HEK293 (cell line): Measurements from ENCODE around the gene SRPRB.

Experiments used
- CTCF ChIA-PET: fragments of 350-600 bp; formaldehyde crosslinking; extraction: SDS; loops from one replicate; lab custom pipeline; 2021; ENCODE audit warnings: antibody characterized with exemption; lab: Yijun Ruan, JAX
- POLR2A ChIA-PET: fragments of 300-600 bp; formaldehyde crosslinking; extraction: SDS; loops from one replicate; lab custom pipeline; 2020; ENCODE audit warnings: antibody characterized with exemption, inconsistent platforms; lab: Yijun Ruan, JAX
- H3K27ac ChIP-seq: fragments of 200-500 bp; sonication (Bioruptor generic); 2 replicates; pipeline ENCODE4 v1.5.1; 2014; ENCODE audit warnings: low read depth, low read length, control low read depth, inconsistent platforms; ENCODE audit errors: extremely low read depth
- H3K36me3 ChIP-seq, 2 experiments: fragments of 200-500 bp in 1 of 2; sonication (Bioruptor generic) in 1 of 2; 1 replicate in 1 of 2; 2 replicates in 1 of 2; pipeline ENCODE4 v1.5.1; 2014 to 2017; ENCODE audit warnings: inconsistent platforms in 2 of 2, low read length in 2 of 2; ENCODE audit not compliant: control insufficient read depth in 2 of 2, insufficient read depth in 1 of 2
- H3K4me1 ChIP-seq: fragments of 200-500 bp; sonication (Bioruptor generic); 2 replicates; pipeline ENCODE4 v1.5.1; 2014; ENCODE audit warnings: mild to moderate bottlenecking, low read length, inconsistent platforms; ENCODE audit not compliant: control insufficient read depth, insufficient read depth
- H3K4me3 ChIP-seq: 2 replicates; pipeline ENCODE4 v1.5.1; 2011; ENCODE audit warnings: low read depth, mild to moderate bottlenecking, control low read depth, low read length, moderate library complexity
- H3K9me3 ChIP-seq: fragments of 200-500 bp; sonication (Bioruptor generic); 2 replicates; pipeline ENCODE4 v1.5.1; 2014; ENCODE audit warnings: low read depth, low read length, inconsistent platforms; ENCODE audit not compliant: control insufficient read depth, insufficient read depth
- BCL11B ChIP-seq: fragments of 450-650 bp; formaldehyde crosslinking; IDR thresholded peaks from 2 replicates; pipeline ENCODE4 v1.5.1; 2016; ENCODE audit warnings: low read depth, missing biosample characterization, missing genetic modification characterization
- GFI1B ChIP-seq: fragments of 450-650 bp; formaldehyde crosslinking; IDR thresholded peaks from 2 replicates; pipeline ENCODE4 v1.5.1; 2016; ENCODE audit warnings: missing biosample characterization, missing genetic modification characterization
- KLF8 ChIP-seq: fragments of 450-650 bp; formaldehyde crosslinking; IDR thresholded peaks from 2 replicates; pipeline ENCODE4 v1.5.1; 2016; ENCODE audit warnings: missing biosample characterization, missing genetic modification characterization
- OVOL3 ChIP-seq: fragments of 450-650 bp; formaldehyde crosslinking; IDR thresholded peaks from 2 replicates; pipeline ENCODE4 v1.5.1; 2016; ENCODE audit warnings: missing biosample characterization, missing genetic modification characterization
- SCRT1 ChIP-seq: fragments of 450-650 bp; formaldehyde crosslinking; IDR thresholded peaks from 2 replicates; pipeline ENCODE4 v1.5.1; 2016; ENCODE audit warnings: missing biosample characterization, missing genetic modification characterization, borderline replicate concordance
- YY2 ChIP-seq: fragments of 450-650 bp; formaldehyde crosslinking; IDR thresholded peaks from 2 replicates; pipeline ENCODE4 v1.5.1; 2016; ENCODE audit warnings: missing biosample characterization, missing genetic modification characterization
- ZBTB17 ChIP-seq: fragments of 450-650 bp; formaldehyde crosslinking; IDR thresholded peaks from 2 replicates; pipeline ENCODE4 v1.5.1; 2016; ENCODE audit warnings: missing biosample characterization, missing genetic modification characterization
- ZBTB20 ChIP-seq: fragments of 450-650 bp; formaldehyde crosslinking; IDR thresholded peaks from 2 replicates; pipeline ENCODE4 v1.5.1; 2016; ENCODE audit warnings: missing biosample characterization, missing genetic modification characterization
- ZBTB6 ChIP-seq: fragments of 450-650 bp; formaldehyde crosslinking; IDR thresholded peaks from 2 replicates; pipeline ENCODE4 v1.5.1; 2017; ENCODE audit warnings: missing biosample characterization, missing genetic modification characterization
- ZEB2 ChIP-seq: fragments of 450-650 bp; formaldehyde crosslinking; IDR thresholded peaks from 2 replicates; pipeline ENCODE4 v1.5.1; 2016; ENCODE audit warnings: missing biosample characterization, missing genetic modification characterization
- ZNF140 ChIP-seq: fragments of 450-650 bp; formaldehyde crosslinking; IDR thresholded peaks from 2 replicates; pipeline ENCODE4 v1.5.1; 2016; ENCODE audit warnings: missing biosample characterization, missing genetic modification characterization
- ZNF175 ChIP-seq: fragments of 450-650 bp; formaldehyde crosslinking; IDR thresholded peaks from 2 replicates; pipeline ENCODE4 v1.5.1; 2016; ENCODE audit warnings: missing biosample characterization, missing genetic modification characterization
- ZNF2 ChIP-seq: fragments of 450-650 bp; formaldehyde crosslinking; IDR thresholded peaks from 2 replicates; pipeline ENCODE4 v1.5.1; 2016; ENCODE audit warnings: missing biosample characterization, missing genetic modification characterization
- ZNF335 ChIP-seq: fragments of 450-650 bp; formaldehyde crosslinking; conservative IDR thresholded peaks from 2 replicates; pipeline ENCODE4 v1.5.1; 2016; ENCODE audit warnings: missing biosample characterization, missing genetic modification characterization
- ZNF354C ChIP-seq: fragments of 450-650 bp; formaldehyde crosslinking; IDR thresholded peaks from 2 replicates; pipeline ENCODE4 v1.5.1; 2016; ENCODE audit warnings: missing biosample characterization, missing genetic modification characterization, low read depth, borderline replicate concordance
- ZNF501 ChIP-seq: fragments of 450-650 bp; formaldehyde crosslinking; IDR thresholded peaks from 2 replicates; pipeline ENCODE4 v1.5.1; 2016; ENCODE audit warnings: missing biosample characterization, missing genetic modification characterization
- ZNF548 ChIP-seq: fragments of 450-650 bp; formaldehyde crosslinking; IDR thresholded peaks from 2 replicates; pipeline ENCODE4 v1.5.1; 2016; ENCODE audit warnings: missing biosample characterization, missing genetic modification characterization
- ZNF558 ChIP-seq: fragments of 450-650 bp; formaldehyde crosslinking; IDR thresholded peaks from 2 replicates; pipeline ENCODE4 v1.5.1; 2016; ENCODE audit warnings: missing biosample characterization, missing genetic modification characterization
- ZNF596 ChIP-seq: fragments of 450-650 bp; IDR thresholded peaks from 2 replicates; pipeline ENCODE4 v1.5.0; 2018; ENCODE audit warnings: missing biosample characterization, mild to moderate bottlenecking, missing genetic modification characterization, moderate library complexity
- ZNF621 ChIP-seq: fragments of 450-650 bp; formaldehyde crosslinking; IDR thresholded peaks from 2 replicates; pipeline ENCODE4 v1.5.1; 2017; ENCODE audit warnings: missing biosample characterization, missing genetic modification characterization
- ZNF664 ChIP-seq: fragments of 450-650 bp; formaldehyde crosslinking; IDR thresholded peaks from 2 replicates; pipeline ENCODE4 v1.5.1; 2016; ENCODE audit warnings: missing biosample characterization, missing genetic modification characterization
- ZNF76 ChIP-seq: fragments of 450-650 bp; formaldehyde crosslinking; IDR thresholded peaks from 2 replicates; pipeline ENCODE4; 2016; ENCODE audit warnings: low read depth, missing biosample characterization, missing genetic modification characterization, borderline replicate concordance
- ZSCAN18 ChIP-seq: fragments of 450-650 bp; formaldehyde crosslinking; IDR thresholded peaks from 2 replicates; pipeline ENCODE4 v1.5.1; 2016; ENCODE audit warnings: missing biosample characterization, missing genetic modification characterization
- ZSCAN5A ChIP-seq: fragments of 450-650 bp; formaldehyde crosslinking; IDR thresholded peaks from 2 replicates; pipeline ENCODE4 v1.5.1; 2016; ENCODE audit warnings: missing biosample characterization, missing genetic modification characterization
- TF ChIP-seq, protein P1 (sequence below): fragments of 450-650 bp; formaldehyde crosslinking; IDR thresholded peaks from 2 replicates; pipeline ENCODE4 v1.5.1; 2017; ENCODE audit warnings: missing biosample characterization, missing genetic modification characterization
- TF ChIP-seq, protein P2 (sequence below): fragments of 450-650 bp; formaldehyde crosslinking; IDR thresholded peaks from 2 replicates; pipeline ENCODE4 v1.5.1; 2016; ENCODE audit warnings: missing biosample characterization, missing genetic modification characterization

SRPRB gene

DNA sequence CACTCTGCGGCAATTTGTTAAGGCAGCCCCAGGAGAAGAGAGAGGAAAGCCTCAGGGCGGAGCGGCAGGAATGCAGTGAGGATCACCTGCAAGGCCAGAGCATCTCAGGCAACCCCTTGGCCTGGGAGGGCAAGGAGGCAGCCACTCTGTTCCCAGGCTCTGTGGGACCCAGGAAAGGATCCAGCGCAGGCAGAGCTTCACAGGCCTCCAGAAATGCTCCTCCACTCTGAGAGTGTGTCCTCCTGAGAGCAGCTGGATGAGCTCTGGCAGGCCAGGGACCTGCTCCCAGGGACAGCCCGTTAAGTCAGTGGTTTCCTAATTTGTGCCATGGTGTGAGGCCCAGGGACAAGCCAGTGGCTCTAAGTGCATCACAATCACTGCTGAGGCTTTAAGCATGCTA is 54.9 kb downstream of the SRPRB start:
- no peak overlapping the region for H3K4me3 ChIP-seq
- TF ChIP-seq ZNF2 (tag by site-specific recombination) (no peak), ZNF175 (tag by site-specific recombination) (no peak), ZNF501 (tag by site-specific recombination) (no peak), ZBTB17 (tag by site-specific recombination) (no peak), ZBTB20 (no peak), ZNF140 (no peak), ZSCAN18 (tag by site-specific recombination) (no peak), ZNF76 (tag by site-specific recombination) (no peak), ZNF548 (tag by site-specific recombination) (no peak), BCL11B (no peak), ZNF558 (tag by site-specific recombination) (no peak)
- TF ChIP-seq, all 188 proteins: peak for 0
- POLR2A ChIA-PET = no interaction called here
- no peaks in the 10 kb centered on the region for H3K4me1 ChIP-seq
- H3K9me3 ChIP-seq = no peaks in the 10 kb centered on the region
- no peak overlapping the region for H3K27ac ChIP-seq
- no peaks in the 10 kb centered on the region for H3K36me3 ChIP-seq
- CTCF ChIA-PET = no interaction called here

DNA sequence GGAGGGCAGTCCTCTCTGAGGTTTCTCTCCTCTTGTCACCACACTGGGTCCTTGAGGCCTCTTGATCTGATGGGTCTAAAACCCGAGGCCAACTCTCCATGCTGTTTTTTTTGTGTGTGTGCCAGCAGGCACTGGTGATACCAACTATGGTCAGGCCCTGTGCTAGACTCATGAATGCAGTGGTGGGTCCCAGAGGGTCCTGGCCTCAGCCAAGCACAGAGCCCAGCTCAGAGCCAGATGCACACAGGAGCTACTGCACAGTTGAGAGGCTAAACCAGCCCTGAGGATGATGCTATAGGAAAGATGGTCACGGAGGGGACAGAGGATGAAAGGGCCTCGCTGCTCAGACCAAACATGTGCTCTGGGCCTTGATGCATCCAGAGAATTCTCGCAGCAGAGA is 56.5 kb downstream of the SRPRB start:
- TF ChIP-seq ZNF664 (tag by site-specific recombination) (no peak), ZEB2 (tag by site-specific recombination) (no peak), SCRT1 (tag by site-specific recombination) (no peak), ZNF335 (tag by site-specific recombination) (no peak), ZSCAN5A (no peak), ZBTB6 (tag by site-specific recombination) (no peak), OVOL3 (tag by site-specific recombination) (no peak)
- ChIA-PET CTCF (no interaction called here), POLR2A (no interaction called here)
- Histone ChIP-seq H3K9me3 (no peaks in the 10 kb centered on the region), H3K4me3 (no peak overlapping the region), H3K36me3 (no peaks in the 10 kb centered on the region), H3K27ac (no peak overlapping the region), H3K4me1 (no peaks in the 10 kb centered on the region)

GRCh38 chr3:133863911-133864310 is 58.3 kb downstream of the SRPRB start:
- H3K36me3 ChIP-seq = no peaks in the 10 kb centered on the region
- CTCF ChIA-PET = no interaction called here
- H3K4me1 ChIP-seq = no peaks in the 10 kb centered on the region
- H3K4me3 ChIP-seq = no peak overlapping the region
- POLR2A ChIA-PET = no interaction called here
- no peaks in the 10 kb centered on the region for H3K9me3 ChIP-seq
- H3K27ac ChIP-seq = no peak overlapping the region
- TF ChIP-seq ZNF354C (no peak), GFI1B (tag by site-specific recombination) (no peak), YY2 (tag by site-specific recombination) (no peak), ZNF596 (tag by site-specific recombination) (no peak), KLF8 (tag by site-specific recombination) (no peak), ZNF621 (tag by site-specific recombination) (no peak)
- TF ChIP-seq, protein P1, sequence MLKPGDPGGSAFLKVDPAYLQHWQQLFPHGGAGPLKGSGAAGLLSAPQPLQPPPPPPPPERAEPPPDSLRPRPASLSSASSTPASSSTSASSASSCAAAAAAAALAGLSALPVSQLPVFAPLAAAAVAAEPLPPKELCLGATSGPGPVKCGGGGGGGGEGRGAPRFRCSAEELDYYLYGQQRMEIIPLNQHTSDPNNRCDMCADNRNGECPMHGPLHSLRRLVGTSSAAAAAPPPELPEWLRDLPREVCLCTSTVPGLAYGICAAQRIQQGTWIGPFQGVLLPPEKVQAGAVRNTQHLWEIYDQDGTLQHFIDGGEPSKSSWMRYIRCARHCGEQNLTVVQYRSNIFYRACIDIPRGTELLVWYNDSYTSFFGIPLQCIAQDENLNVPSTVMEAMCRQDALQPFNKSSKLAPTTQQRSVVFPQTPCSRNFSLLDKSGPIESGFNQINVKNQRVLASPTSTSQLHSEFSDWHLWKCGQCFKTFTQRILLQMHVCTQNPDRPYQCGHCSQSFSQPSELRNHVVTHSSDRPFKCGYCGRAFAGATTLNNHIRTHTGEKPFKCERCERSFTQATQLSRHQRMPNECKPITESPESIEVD (tag by site-specific recombination) = no peak
- TF ChIP-seq, protein P2, sequence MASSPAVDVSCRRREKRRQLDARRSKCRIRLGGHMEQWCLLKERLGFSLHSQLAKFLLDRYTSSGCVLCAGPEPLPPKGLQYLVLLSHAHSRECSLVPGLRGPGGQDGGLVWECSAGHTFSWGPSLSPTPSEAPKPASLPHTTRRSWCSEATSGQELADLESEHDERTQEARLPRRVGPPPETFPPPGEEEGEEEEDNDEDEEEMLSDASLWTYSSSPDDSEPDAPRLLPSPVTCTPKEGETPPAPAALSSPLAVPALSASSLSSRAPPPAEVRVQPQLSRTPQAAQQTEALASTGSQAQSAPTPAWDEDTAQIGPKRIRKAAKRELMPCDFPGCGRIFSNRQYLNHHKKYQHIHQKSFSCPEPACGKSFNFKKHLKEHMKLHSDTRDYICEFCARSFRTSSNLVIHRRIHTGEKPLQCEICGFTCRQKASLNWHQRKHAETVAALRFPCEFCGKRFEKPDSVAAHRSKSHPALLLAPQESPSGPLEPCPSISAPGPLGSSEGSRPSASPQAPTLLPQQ (tag by site-specific recombination) = no peak
